Lower leg skin (tissue), 3 donors: ENCODE data around the gene DOK5.

Experiments
- CTCF ChIP-seq, 3 donors: fragments of 450-650 bp; IDR thresholded peaks; one replicate each; pipeline ENCODE4 v1.5.1; 2016; ENCODE audit warnings: antibody characterized with exemption in 3 of 3, mild to moderate bottlenecking in 3 of 3, moderate library complexity in 2 of 3
- POLR2A ChIP-seq, 2 donors: fragments of 450-650 bp; IDR thresholded peaks; one replicate each; pipeline ENCODE4 v1.6.1; 2016 to 2017; ENCODE audit warnings: antibody characterized with exemption in 2 of 2, mild to moderate bottlenecking in 1 of 2, moderate library complexity in 1 of 2

GRCh38 chr20:54433636-54434035 lies 41.8 kb upstream of the DOK5 start:
- TF ChIP-seq CTCF (IDR thresholded peaks at IDR 0.05) (no peak), POLR2A (IDR thresholded peaks at IDR 0.05) (no peak)
